IMR-90 (cell line): ENCODE results near the gene PCDH12.

Source experiments
- BHLHE40 ChIP-seq: fragments of 150-350 bp; IDR thresholded peaks from 2 replicates; pipeline ENCODE4 v1.6.1; 2016; ENCODE audit warnings: mild to moderate bottlenecking, low read depth, low read length
- CHD1 ChIP-seq: IDR thresholded peaks from 2 replicates; pipeline ENCODE4 v1.6.1; 2012; ENCODE audit warnings: low read depth, low read length, improper control_type of control experiment
- CTCF ChIP-seq: conservative IDR thresholded peaks from 2 replicates; pipeline ENCODE4 v1.5.1; 2012; ENCODE audit warnings: mild to moderate bottlenecking, low read depth, low read length, improper control_type of control experiment
- ELK1 ChIP-seq: fragments of 150-350 bp; IDR thresholded peaks from 2 replicates; pipeline ENCODE4 v1.6.1; 2016; ENCODE audit warnings: low read depth, mild to moderate bottlenecking, low read length, moderate library complexity, borderline replicate concordance
- POLR2A ChIP-seq: IDR thresholded peaks from 2 replicates; pipeline ENCODE4 v1.6.1; 2012; ENCODE audit warnings: mild to moderate bottlenecking, low read depth, low read length
- RAD21 ChIP-seq: IDR thresholded peaks from 2 replicates; pipeline ENCODE4 v1.6.1; 2012; ENCODE audit warnings: low read length, improper control_type of control experiment
- RCOR1 ChIP-seq: IDR thresholded peaks from 2 replicates; pipeline ENCODE4 v1.6.1; 2012; ENCODE audit warnings: mild to moderate bottlenecking, low read length, improper control_type of control experiment; ENCODE audit not compliant: insufficient replicate concordance
- RFX5 ChIP-seq: IDR thresholded peaks from 2 replicates; pipeline ENCODE4 v1.8.0; 2012; ENCODE audit warnings: low read depth, mild to moderate bottlenecking, low read length, moderate library complexity
- SMC3 ChIP-seq: fragments of 150-350 bp; IDR thresholded peaks from 2 replicates; pipeline ENCODE4 v1.6.1; 2016; ENCODE audit warnings: low read depth, mild to moderate bottlenecking, antibody characterized with exemption, low read length, moderate library complexity
- TF ChIP-seq, protein P1 (sequence below): fragments of 150-350 bp; IDR thresholded peaks from 2 replicates; pipeline ENCODE4 v1.6.1; 2017; ENCODE audit warnings: mild to moderate bottlenecking, antibody characterized with exemption, low read length, low read depth

- TF ChIP-seq POLR2A (no peak), RAD21 (no peak), CHD1 (no peak), RFX5 (no peak), CTCF (no peak), SMC3 (no peak), ELK1 (no peak), RCOR1 (no peak), BHLHE40 (no peak)
- TF ChIP-seq, protein P1, sequence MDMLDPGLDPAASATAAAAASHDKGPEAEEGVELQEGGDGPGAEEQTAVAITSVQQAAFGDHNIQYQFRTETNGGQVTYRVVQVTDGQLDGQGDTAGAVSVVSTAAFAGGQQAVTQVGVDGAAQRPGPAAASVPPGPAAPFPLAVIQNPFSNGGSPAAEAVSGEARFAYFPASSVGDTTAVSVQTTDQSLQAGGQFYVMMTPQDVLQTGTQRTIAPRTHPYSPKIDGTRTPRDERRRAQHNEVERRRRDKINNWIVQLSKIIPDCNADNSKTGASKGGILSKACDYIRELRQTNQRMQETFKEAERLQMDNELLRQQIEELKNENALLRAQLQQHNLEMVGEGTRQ = no peak
Measured at GRCh38 chr5:141935538-141935937, 22.5 kb downstream of the PCDH12 start.
